Myocyte (in vitro differentiated cells): ENCODE measurements around the gene SRXN1. TPM values are rescaled to one million over a fixed set of nuclear protein-coding genes. Genes with fewer than 3 reads are reported as not detected.

Experiments used
- DNase-seq: peaks from one replicate; pipeline ENCODE4 v3.0.0-alpha.2; 2012; ENCODE audit warnings: low read depth
- total RNA-seq: library from RNA; depleted of rRNA; stranded (reverse); fragments of >200 nt; gene quantifications from 2 replicates; pipeline ENCODE4 v1.2.3, GENCODE V29; 2014

The SRXN1 gene
- total RNA-seq, 1 donor from 2014 or later, result 34.6 TPM

GRCh38 chr20:675453-676314, 22.7 kb upstream of the SRXN1 start, which contains the start of gene SCRT2:
Gene SCRT2, minus strand, starts transcription at chr20:675802. Its CDS starts 201 bp downstream, at chr20:675601.
- DNase-seq, result peak; percentile 80

DNA sequence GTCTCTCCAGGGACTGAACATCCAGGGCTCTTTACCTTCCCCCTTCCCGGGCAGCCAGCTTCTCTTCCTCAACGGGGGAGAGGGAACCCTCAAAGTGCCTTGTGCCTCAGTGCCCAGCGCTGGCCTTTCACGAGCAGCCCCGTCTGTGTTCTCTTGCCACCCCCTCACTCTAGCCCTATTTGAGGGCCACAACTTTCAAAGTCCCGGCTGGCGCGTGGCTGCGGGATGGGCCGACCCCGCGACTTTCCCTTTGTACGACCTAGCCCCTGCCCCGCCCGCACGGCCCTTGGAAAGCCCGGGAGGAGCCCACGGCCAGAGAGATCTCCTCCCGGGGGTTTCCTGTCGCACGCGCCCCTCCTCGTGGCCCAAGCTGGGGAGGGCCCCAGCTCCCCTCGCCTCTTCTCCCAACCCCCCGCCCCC, 22.0 kb upstream of the SRXN1 start:
- DNase-seq, result no peak

GRCh38 chr20:673603-674001, 20.6 kb upstream of the SRXN1 start:
- DNase-seq, result no peak

GRCh38 chr20:672963-673602, 20.1 kb upstream of the SRXN1 start:
- no peak for DNase-seq

- DNase-seq, result no peak
These were observed 18.4 kb upstream of the SRXN1 start for GRCh38 chr20:671252-672030.

- DNase-seq, result no peak
These were observed 16.6 kb upstream of the SRXN1 start for GRCh38 chr20:669573-669972.

DNA sequence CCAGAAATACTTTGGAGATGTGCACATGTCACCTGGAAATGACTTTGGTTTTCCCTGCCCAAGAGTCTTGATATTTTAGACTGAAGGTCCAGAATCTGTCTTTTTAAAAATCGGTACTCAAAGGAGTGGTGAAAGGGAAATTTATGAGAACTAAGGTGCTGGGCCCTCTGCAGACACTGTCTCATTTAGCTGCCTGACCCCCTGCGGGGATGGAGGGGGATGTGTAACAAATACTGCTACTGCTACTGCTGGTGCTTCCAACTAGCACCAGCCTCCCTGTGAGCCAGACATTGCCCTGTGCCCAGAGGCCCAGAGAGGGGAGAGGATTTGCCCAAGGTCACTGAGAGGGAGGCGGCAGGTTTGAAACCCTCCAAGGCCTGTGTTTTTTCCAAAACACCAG, 15.6 kb upstream of the SRXN1 start:
- no peak for DNase-seq

GRCh38 chr20:668050-668449, 15.1 kb upstream of the SRXN1 start:
- DNase-seq, result no peak

DNA sequence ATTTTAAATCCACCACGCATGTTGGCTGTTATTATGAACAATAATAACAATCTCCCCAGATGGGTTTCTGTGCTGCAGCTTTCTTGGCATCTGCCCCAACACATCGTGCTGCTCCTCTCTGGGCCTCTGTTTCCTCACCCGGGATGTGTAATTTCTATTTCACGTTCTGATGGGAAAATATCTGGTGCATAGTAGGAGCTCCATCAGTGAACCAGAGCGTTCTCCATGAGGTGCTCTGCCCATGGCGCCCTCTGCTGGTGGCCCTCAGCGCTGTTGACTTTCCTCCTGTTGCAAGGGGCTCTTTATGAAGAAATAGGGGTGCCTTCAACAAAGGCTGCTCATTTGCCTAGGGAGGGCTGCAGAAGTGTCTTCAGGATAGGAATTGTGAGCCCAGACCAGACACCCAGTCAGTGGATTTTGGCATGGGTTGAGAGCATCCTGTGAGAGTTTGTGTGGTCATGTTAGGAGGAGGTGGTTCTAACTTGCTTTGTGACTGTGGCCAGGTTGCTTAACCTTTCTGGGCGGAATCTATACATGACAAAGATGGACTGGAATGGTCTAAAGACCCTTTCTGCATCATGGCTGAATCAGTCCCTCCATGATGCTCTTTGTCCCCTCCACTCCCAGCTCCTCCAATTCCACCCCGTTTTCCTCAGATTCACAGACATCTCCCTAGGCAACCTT, 14.5 kb upstream of the SRXN1 start:
- DNase-seq, result peak; percentile 29

DNA sequence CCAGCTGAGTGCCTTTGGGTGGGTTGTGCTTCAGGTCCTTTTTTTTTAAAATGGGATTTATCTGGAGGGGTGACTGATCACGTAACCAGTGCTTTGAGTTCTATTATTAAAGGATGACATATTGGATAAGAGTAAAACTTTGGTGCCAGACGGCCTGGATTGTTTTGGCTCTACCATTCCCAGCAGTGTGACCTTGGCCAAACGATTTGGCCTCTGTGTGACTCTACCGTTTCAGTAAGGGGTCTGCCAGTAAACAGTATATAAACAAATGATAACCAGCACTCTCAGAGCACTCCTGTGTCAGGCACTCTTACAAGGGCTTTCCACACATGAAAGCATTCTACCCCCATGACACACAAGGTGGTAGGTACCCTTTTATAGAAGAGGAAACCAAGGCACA, 13.9 kb upstream of the SRXN1 start:
- no peak for DNase-seq

- no peak for DNase-seq
These were observed 12.3 kb upstream of the SRXN1 start for GRCh38 chr20:665276-665675.

DNA sequence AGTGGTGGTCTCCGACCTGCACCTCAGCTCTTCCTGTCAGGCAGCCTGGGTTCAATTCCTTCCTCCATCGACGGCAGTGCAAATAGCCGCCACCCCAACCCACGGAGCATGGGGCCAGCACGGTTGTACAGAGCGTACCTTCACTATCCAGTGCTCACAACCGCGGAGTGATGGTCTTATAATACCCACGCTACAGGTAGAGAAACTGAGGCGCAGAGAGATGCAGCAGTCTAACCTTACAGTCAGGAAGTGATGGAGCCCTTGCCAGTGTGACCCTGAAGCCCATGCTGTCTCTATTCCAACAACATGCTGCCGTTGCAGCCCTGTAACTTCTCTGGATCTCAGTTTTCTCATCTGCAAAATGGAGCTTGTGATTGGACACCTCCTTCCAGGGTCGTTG, 11.6 kb upstream of the SRXN1 start:
- no peak for DNase-seq

- DNase-seq, result no peak
These were observed 11.2 kb upstream of the SRXN1 start for GRCh38 chr20:664151-664550.

DNA sequence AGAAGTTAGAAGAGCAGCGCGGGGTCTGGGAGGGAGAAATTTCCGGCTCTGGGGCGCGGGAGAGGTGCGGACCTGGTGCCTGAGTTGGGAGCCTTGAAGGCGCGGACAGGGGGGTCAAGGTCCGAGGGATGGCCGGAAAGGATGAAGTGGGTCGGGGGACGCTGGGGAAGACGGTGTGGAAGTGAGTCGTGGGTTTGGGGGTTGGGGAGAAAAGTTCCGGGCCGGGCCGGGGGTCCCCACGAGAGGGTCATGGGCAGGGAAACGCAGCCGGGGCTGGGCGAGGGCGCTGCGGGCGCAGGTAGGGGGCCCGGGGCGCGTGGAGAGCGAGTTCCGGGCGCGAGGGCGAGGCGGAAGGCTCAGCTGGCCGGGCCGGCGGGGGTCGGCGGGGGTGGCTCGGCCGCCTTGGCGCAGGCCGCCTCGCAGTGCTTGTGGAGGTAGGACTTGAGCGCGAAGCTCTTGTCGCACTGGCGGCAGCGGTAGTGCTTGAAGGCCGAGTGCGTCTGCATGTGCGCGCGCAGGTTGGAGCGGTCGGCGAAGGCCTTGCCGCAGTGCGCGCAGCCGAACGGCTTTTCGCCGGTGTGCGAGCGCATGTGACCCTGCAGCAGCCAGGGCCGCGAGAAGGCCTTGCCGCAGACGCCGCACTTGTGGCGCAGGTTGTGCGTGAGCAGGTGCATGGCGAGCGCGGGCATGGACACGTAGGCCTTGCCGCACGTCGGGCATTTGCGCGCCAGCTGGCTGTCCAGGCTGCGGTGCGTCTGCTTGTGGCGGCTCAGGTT, 10.5 kb upstream of the SRXN1 start:
- no peak for DNase-seq

DNA sequence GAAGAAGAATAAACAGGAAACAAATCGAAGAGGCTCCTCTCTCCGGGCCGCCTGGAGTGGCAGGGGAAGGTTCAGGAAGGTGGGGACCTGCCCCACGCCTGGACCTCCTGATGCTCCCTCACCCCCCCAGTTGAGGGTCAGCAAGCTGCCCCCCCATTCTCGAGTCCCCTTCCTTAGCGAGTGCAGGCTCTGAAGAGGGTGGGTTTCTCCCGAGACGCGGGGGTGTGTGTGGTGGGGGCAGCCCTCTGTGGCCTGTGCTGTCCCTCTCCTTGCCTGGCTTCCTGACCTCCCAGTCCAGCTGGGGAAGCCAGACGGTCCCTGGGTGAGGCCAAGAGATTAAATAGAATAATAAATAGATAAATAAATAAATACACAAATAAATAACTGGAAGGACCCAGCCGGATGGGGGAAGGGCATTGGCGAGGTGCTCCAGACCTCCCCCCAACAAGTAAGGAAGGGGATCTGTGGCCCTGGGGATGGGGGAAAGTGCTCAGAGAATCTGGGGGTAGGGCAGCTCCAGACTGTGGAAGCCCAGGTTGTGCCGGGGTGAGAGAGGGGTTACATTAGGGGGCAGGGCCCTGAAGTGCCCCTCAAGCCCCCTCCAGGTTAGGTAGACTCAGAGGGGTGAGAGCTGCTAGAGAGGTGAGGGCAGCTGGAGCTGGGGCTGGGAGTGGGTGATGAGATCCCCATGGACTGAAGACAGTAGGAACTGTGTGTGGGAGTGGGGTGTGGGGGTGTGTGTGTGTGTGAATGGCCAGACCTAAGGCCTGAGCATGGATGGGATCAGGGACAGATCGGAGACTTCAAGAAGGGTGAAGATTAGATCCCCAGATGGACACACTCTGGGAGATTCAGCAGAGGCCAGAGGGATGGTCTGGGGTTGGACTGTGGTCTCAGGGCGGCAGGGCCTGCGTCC, 9.5 kb upstream of the SRXN1 start:
- DNase-seq, result no peak

- no peak for DNase-seq
These were observed 8.7 kb upstream of the SRXN1 start for GRCh38 chr20:661474-662270.

DNA sequence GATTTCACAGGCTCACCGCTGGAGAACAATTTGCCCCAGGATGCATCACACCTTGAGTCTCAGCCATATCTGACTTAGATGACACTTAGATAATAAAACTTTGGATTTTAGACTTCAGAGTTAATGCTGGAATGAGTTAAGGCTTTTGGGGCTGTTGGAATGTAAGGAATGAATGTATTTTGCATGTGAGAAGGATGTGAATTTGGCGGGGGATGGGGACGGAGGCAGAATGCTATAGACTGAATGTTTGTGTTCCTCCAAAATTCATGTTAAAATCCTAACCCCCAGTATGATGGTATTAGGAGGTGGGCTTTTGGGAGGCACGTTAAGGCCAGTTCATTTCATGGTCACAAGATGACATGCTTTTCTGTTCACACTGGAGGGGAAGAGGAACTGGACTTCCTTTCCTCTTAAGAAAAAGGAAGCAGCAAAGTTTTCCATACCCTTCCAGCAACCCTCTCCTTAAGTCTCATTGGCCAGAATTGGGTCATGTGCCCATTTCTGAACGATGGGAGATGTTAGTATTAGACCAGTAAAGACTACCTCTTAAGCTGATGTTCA, 5.8 kb upstream of the SRXN1 start:
- no peak for DNase-seq

- DNase-seq, result no peak
These were observed 5.2 kb upstream of the SRXN1 start for GRCh38 chr20:658202-658601.
